ENCODE results near the gene CPNE7. TPM values are rescaled to one million over a fixed set of nuclear protein-coding genes. Genes with fewer than 3 reads are reported as not detected.
A peak's percentile ranks its signal among the peaks of the same experiment; 100 is the strongest.

Gene CPNE7
- total and polyA plus RNA-seq, 9 of the 15 experiments (the other 6 are each of a cell fraction or from before 2014, with no cell fraction given) = 0.30 to 73.4 (median 32.7) TPM

GRCh38 chr16:89576153-89577054, 846 bp downstream of the CPNE7 start (continued):
- peak; percentile 81 for TF ChIP-seq MGA (IDR thresholded peaks at IDR 0.05)
- 0 out of 2 replicates have a peak, but pooled peaks have one; percentile 10 for TF ChIP-seq CBX1 (IDR thresholded peaks at IDR 0.05; ENCODE audit: low read depth)
- TF ChIP-seq ZBTB7A (IDR thresholded peaks at IDR 0.05; ENCODE audit: borderline replicate concordance, control insufficient read depth, low read depth, low read length) = peak; percentile 14; the same call in 1 of the 2 replicates
- TF ChIP-seq JUNB (CRISPR knock-in tag; conservative IDR thresholded peaks at IDR 0.05) = no peak
- peak; percentile 7; the same call in 1 of the 2 replicates for TF ChIP-seq TFAP4 (CRISPR knock-in tag; IDR thresholded peaks at IDR 0.05; ENCODE audit: borderline replicate concordance)
- TF ChIP-seq ZNF398 (CRISPR knock-in tag; IDR thresholded peaks at IDR 0.05) = no peak
- TF ChIP-seq FIP1L1 (IDR thresholded peaks at IDR 0.05; ENCODE audit: low read depth, low read length, poor library complexity, severe bottlenecking) = no peak
- TF ChIP-seq LEF1 (IDR thresholded peaks at IDR 0.05) = no peak
- no peak for TF ChIP-seq ZNF699 (CRISPR knock-in tag; IDR thresholded peaks at IDR 0.05; ENCODE audit: insufficient replicate concordance)

Measured in K562 (cell line).